ENCODE results near the gene MFAP3.
A peak's percentile ranks its signal among the peaks of the same experiment; 100 is the strongest.

MFAP3 gene

DNA sequence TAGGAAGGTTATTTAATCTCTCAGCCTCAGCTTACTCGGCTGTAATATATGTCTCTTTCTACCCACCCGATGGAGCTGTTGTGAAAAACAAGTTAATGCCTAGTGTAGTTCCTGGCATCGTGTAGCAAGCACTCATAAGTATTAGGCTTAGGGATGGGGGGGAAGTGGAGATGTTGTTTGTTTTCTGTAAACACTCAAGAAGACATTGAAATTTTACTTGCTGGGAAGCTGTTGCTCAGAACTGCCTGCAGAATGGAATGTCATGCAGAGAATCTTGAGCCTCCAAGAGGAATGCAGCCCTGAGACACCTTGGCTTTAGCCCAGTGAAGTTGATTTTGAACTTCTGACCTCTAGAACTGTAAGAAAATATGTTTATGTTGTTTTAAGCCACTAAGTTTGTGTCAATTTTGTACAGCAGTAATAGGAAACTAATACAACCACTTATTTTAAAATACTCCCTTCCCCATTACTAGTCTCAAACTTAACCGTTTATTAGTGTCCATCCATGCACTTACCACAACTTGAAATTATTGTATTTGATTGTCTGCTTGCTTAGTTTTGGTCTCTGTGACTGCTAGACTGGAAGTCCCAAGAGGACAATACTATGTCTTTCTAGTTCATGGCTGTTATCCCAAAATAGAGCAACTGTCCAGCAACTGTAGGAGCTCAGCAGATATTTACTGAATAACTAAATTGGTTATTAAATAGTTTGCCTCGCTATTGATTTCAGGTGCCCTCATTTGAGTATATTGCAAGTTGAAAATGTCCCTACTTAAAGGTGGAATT is 53.8 kb downstream of the MFAP3 start:
- no peak for DNase-seq

DNA sequence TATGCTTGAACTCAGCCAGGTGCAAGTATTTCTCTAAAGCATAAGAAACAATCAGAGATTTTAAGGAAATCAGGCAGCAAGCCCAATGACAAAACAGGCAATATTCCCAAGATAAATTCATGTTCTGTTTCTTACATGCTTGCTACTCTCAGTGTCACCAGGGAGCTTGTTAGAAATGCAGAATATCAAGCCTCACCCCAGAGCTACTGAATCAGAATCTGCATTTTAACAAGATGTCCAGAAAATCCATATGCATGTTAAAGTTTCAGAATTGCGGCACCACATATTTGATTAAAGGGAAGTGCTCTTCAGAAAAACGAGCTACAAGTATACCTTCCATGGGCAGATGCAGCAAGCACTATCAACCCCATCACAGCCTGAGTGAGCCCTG is 54.4 kb downstream of the MFAP3 start:
- no peak for DNase-seq

DNA sequence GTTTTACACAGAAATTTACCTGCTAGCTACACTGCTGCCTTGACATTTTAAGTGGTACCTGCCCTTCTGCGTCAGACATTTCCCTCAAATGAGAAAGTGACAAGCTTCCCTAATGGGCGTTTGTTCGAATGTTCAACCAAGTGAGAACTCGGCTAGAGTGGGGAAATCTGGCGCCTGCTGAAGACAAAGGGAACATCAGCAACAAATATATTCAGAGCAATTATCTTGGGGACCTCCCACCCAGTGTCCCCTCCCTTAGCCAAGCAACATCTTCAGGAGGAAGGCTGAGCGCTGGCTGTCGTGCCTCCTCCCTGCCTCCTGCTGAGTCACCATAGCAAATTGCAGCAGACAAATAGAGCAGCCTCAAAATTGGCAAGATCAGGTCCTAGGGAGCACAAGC is 57.1 kb downstream of the MFAP3 start:
- DNase-seq: peak in 1 of 56 donors; percentile 1

DNA sequence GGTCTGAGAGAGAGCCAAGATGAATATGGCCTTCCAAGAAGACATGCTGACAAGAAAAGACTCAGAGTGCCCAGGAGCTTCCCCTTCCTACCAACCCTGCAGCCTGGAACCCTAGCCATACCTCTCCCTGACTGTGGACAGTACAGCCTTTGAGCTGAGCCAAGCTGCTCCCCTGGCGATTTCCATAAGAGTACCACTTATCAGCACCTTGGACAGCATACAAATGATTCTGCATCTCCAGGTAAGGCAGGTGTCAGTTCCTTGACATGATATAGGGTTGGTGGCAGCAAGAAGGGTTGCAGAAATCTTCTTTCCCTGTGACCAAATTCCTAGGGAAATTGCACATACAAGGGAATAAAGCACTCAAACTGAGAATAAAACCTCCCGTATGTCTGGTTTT is 58.3 kb downstream of the MFAP3 start:
- no peak for DNase-seq

DNA sequence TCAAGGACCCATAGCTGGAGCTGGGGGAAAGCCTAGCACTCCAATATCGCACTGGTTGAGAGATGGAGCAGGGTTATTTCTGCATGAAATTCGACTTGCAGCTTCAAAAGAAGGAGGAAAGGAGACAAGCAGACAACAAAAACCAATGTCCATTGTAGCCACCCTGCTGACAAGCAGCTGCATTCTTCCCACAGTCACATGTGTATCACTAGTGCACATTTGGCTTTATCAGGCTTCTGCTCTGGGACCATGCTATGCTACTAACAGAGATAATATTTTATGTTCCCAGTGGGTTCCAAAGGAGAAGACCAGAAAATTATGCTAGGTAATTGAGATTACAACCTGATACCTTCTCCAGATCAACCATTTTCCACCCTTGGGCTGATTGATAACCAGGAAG is 59.7 kb downstream of the MFAP3 start:
- DNase-seq: no peak

DNA sequence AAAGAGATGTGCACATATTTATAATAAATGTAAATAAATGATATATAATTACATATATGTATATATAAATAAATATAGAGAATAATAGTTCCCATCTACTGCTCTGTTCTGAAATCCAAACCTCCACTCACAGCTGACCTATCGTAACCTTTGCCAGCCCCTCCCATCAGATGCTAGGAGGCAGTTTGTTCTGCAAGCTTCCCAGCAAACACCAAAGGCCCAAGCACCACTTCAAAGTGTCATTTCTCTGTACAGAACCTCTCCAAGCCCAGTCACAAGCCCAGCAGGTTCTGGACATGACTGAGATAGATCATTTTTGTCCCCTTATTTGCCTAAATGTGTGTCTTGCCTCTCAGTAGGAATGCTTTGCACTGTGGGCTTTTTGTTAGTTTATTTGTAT is 62.4 kb downstream of the MFAP3 start:
- DNase-seq: no peak

DNA sequence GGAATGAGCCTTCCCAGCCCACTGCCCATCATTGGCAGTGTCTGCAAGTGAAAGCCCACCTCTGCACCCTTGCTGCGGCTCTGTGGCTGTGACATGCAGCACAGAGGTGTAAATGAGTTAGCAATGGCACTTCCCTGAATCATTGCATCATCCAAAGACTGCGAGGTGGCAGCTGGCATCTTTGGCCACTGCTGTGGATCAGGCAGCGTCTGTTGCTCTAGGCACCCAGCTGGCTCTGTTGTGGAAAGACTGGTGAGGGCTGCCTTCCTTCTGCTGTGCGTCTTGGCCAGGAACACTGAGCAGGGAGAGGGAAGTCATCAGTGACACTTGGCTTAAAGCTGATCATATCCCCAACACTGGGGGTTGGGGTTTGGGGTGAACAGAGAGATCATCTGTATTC is 64.5 kb downstream of the MFAP3 start:
- DNase-seq: no peak
